Endothelial cell of umbilical vein (primary cell): ENCODE measurements around the gene ATR. TPM values are rescaled to one million over a fixed set of nuclear protein-coding genes. Genes with fewer than 3 reads are reported as not detected.

ENCODE experiments used
- BruUV-seq: library from RNA; stranded (reverse); fragments of 400-500 nt; replicated peaks from 2 replicates; lab custom pipeline; 2021; lab: Mats Ljungman, UMichigan
- CTCF ChIA-PET: fragments of 300-600, 350-600 bp; sonication (Branson Sonifier 250); formaldehyde crosslinking; loops from one replicate; lab custom pipeline; 2021; ENCODE audit warnings: antibody characterized with exemption, inconsistent platforms; lab: Charles Lee
- POLR2A ChIA-PET: fragments of 300-600, 350-600 bp; sonication (Branson Sonifier 250); formaldehyde crosslinking; loops from one replicate; lab custom pipeline; 2021; ENCODE audit warnings: antibody characterized with exemption, inconsistent platforms; lab: Charles Lee
- DNase-seq: peaks from one replicate; pipeline ENCODE4 v3.0.0-alpha.2; 2011; ENCODE audit warnings: low read depth, low spot score
- FAIRE-seq: peaks from 2 replicates; lab custom pipeline; 2011; peaks lifted over from hg19 to GRCh38; lab: Jason Lieb, UNC
- H2AFZ ChIP-seq: 2 replicates; pipeline ENCODE4 v1.6.0; 2012; ENCODE audit warnings: low read depth, low read length, control low read depth, inconsistent platforms
- H3K27ac ChIP-seq: 2 replicates; pipeline ENCODE4 v1.5.1; 2011; ENCODE audit warnings: low read depth, mild to moderate bottlenecking, control low read depth, low read length, moderate library complexity; ENCODE audit not compliant: insufficient read depth
- H3K27me3 ChIP-seq, 2 experiments: 2 replicates each; pipeline versions ENCODE4 v1.6.0 to v1.6.1; 2011; ENCODE audit warnings: low read length in 2 of 2, mixed read lengths in 1 of 2; ENCODE audit not compliant: control insufficient read depth in 2 of 2, insufficient read depth in 2 of 2
- H3K36me3 ChIP-seq, 2 experiments: 2 replicates in 1 of 2; 3 replicates in 1 of 2; pipeline ENCODE4 v1.5.1; 2011; ENCODE audit warnings: low read length in 2 of 2, mild to moderate bottlenecking in 1 of 2, moderate library complexity in 1 of 2; ENCODE audit not compliant: control insufficient read depth in 2 of 2, insufficient read depth in 2 of 2; ENCODE audit errors: extremely low read depth in 1 of 2
- H3K4me1 ChIP-seq: 3 replicates; pipeline ENCODE4 v1.5.1; 2011; ENCODE audit warnings: mild to moderate bottlenecking, low read length; ENCODE audit not compliant: control insufficient read depth, insufficient read depth; ENCODE audit errors: extremely low read depth
- H3K4me2 ChIP-seq: 2 replicates; pipeline ENCODE4 v1.6.1; 2011; ENCODE audit warnings: low read length, control low read depth, mixed read lengths; ENCODE audit not compliant: insufficient read depth
- H3K4me3 ChIP-seq, 3 experiments: fragments of 200-600 bp in 1 of 3; sonication (generic), shearing (Covaris generic) in 1 of 3; replicated peaks in 1 of 3; 2 replicates each; pipeline ENCODE4 v1.5.1; 2011 to 2016; ENCODE audit warnings: control low read depth in 3 of 3, low read length in 3 of 3, mild to moderate bottlenecking in 2 of 3, inconsistent platforms in 1 of 3, low read depth in 1 of 3, moderate library complexity in 1 of 3; ENCODE audit not compliant: insufficient read depth in 1 of 3
- H3K79me2 ChIP-seq: 2 replicates; pipeline ENCODE4 v1.6.0; 2012; ENCODE audit warnings: low read length, inconsistent platforms; ENCODE audit not compliant: control insufficient read depth, insufficient read depth
- H3K9ac ChIP-seq: replicated peaks from 2 replicates; pipeline ENCODE3; 2011; ENCODE audit warnings: low read length, control low read depth; ENCODE audit not compliant: insufficient read depth; ENCODE audit errors: extremely low read depth
- H3K9me1 ChIP-seq: replicated peaks from 3 replicates; pipeline ENCODE4 v1.6.0; 2011; ENCODE audit warnings: mild to moderate bottlenecking, low read length; ENCODE audit not compliant: control insufficient read depth, insufficient read depth; ENCODE audit errors: extremely low read depth
- H3K9me3 ChIP-seq: replicated peaks from 2 replicates; pipeline ENCODE4 v1.5.1; 2012; ENCODE audit warnings: low read length, inconsistent platforms; ENCODE audit not compliant: control insufficient read depth, insufficient read depth
- H4K20me1 ChIP-seq: replicated peaks from 2 replicates; pipeline ENCODE3; 2011; ENCODE audit warnings: mild to moderate bottlenecking, low read length; ENCODE audit not compliant: control insufficient read depth, insufficient read depth; ENCODE audit errors: extremely low read depth
- CTCF ChIP-seq, 2 donors: IDR thresholded peaks; 1 replicate in 1 of 2; 2 replicates in 1 of 2; pipeline ENCODE4 v1.5.1; 2011; ENCODE audit warnings: low read length in 2 of 2, mild to moderate bottlenecking in 2 of 2, moderate library complexity in 2 of 2, control low read depth in 1 of 2, inconsistent platforms in 1 of 2, low read depth in 1 of 2; ENCODE audit not compliant: insufficient read depth in 1 of 2; ENCODE audit errors: extremely low read depth in 1 of 2
- EZH2 ChIP-seq: IDR thresholded peaks from 2 replicates; pipeline ENCODE4 v1.6.1; 2012; ENCODE audit warnings: borderline replicate concordance, low read depth, mild to moderate bottlenecking, moderate library complexity, low read length, inconsistent platforms; ENCODE audit not compliant: severe bottlenecking
- FOS ChIP-seq: IDR thresholded peaks from 2 replicates; pipeline ENCODE4 v1.6.1; 2011; ENCODE audit warnings: mild to moderate bottlenecking, low read length, moderate library complexity, borderline replicate concordance; ENCODE audit not compliant: insufficient read depth
- GATA2 ChIP-seq: IDR thresholded peaks from 2 replicates; pipeline ENCODE4 v1.7.0; 2011; ENCODE audit warnings: low read depth, mild to moderate bottlenecking, moderate library complexity, mixed read lengths, low read length; ENCODE audit not compliant: insufficient read length, insufficient read depth
- JUN ChIP-seq: IDR thresholded peaks from 2 replicates; pipeline ENCODE4 v1.6.1; 2011; ENCODE audit warnings: borderline replicate concordance, low read depth; ENCODE audit not compliant: insufficient read length, insufficient read depth
- MAX ChIP-seq: IDR thresholded peaks from 2 replicates; pipeline ENCODE4 v1.6.1; 2011; ENCODE audit not compliant: insufficient read depth, insufficient read length
- MYC ChIP-seq: IDR thresholded peaks from one replicate; pipeline ENCODE4 v1.6.1; 2011; ENCODE audit warnings: mild to moderate bottlenecking, low read depth, low read length
- POLR2A ChIP-seq: IDR thresholded peaks from 2 replicates; pipeline ENCODE4 v1.6.1; 2012; ENCODE audit warnings: low read depth, mild to moderate bottlenecking, control low read depth, low read length
- POLR2AphosphoS5 ChIP-seq: IDR thresholded peaks from 2 replicates; pipeline ENCODE4 v1.6.1; 2012; ENCODE audit warnings: low read depth, mild to moderate bottlenecking, control low read depth, low read length, moderate library complexity; ENCODE audit not compliant: insufficient read depth
- dilution Hi-C: fragments of 300-500 bp; cut with MboI; formaldehyde crosslinking; loops from one replicate; pipeline ENCODE4 v1.15.0; 2019; ENCODE audit warnings: low sequenced_read_pairs; ENCODE audit not compliant: extremely low pct_ligation_motif_present
- intact Hi-C: fragments of 100-400 bp; cut with micrococcal nuclease; formaldehyde crosslinking; loops from one replicate; pipeline ENCODE4 v1.10.0; 2022
- polyA plus RNA-seq, 4 experiments: library from polyadenylated mRNA; depleted of rRNA in 3 of 4; stranded (reverse) in 3 of 4; unstranded in 1 of 4; fragments of >200 nt; gene quantifications; 2 replicates each; pipeline versions ENCODE4 v1.2.1 to v1.2.3, GENCODE V29; 2011 to 2012; ENCODE audit warnings: missing spikeins in 1 of 4
- total RNA-seq: library from RNA; stranded (reverse); gene quantifications from 2 replicates; pipeline ENCODE4 v1.2.3, GENCODE V29; 2021

Gene ATR
- total and polyA plus RNA-seq, 2 donors (not counting 3 experiments of a cell fraction or from before 2014, with no cell fraction given) = 6.3 to 23.6 TPM

GRCh38 chr3:142523921-142524566 is 54.5 kb downstream of the ATR start:
- Histone ChIP-seq H3K4me3 (no peak overlapping the region), H3K79me2 (no peaks in the 10 kb centered on the region), H4K20me1 (no peaks in the 10 kb centered on the region), H3K9ac (no peak overlapping the region), H3K27ac (no peak overlapping the region), H3K36me3 (no peaks in the 10 kb centered on the region), H3K4me1 (no peaks in the 10 kb centered on the region), H2AFZ (no peak overlapping the region), H3K9me3 (no peaks in the 10 kb centered on the region), H3K27me3 (no peaks in the 10 kb centered on the region), H3K9me1 (no peaks in the 10 kb centered on the region), H3K4me2 (no peak overlapping the region)
- POLR2A ChIA-PET = interaction anchor here (0.6 kb wide), 1 partner anchor 255 kb away, joined by 4 read pairs; no protein-coding TSS in a partner anchor
- CTCF ChIA-PET = interaction anchor here (1.2 to 1.4 kb wide), 2 partner anchors 12 to 17 kb away, joined by 3 to 4 read pairs; no protein-coding TSS in a partner anchor
- intact Hi-C loops (no loop called here), dilution Hi-C loops (no loop called here)
- no TSS peak for BruUV-seq
- no peak for FAIRE-seq
- no peak for TF ChIP-seq FOS
- no peak for TF ChIP-seq GATA2
- TF ChIP-seq EZH2 = no peak
- no peak for TF ChIP-seq MAX
- TF ChIP-seq MYC = no peak
- TF ChIP-seq CTCF (IDR thresholded peaks at IDR 0.05; ENCODE audit: extremely low read depth in 1 of 2, insufficient read depth in 1 of 2, low read depth in 1 of 2, low read length in 2 of 2) = no peak
- TF ChIP-seq JUN = no peak
- TF ChIP-seq POLR2A = no peak
- no peak for TF ChIP-seq POLR2AphosphoS5
- DNase-seq = no peak
